Measurements from ENCODE around the gene MATR3. TPM values are rescaled to one million over a fixed set of nuclear protein-coding genes. Genes with fewer than 3 reads are reported as not detected.

MATR3 gene
- total RNA-seq, 1 experiment from 2014 or later, result 267 TPM

DNA sequence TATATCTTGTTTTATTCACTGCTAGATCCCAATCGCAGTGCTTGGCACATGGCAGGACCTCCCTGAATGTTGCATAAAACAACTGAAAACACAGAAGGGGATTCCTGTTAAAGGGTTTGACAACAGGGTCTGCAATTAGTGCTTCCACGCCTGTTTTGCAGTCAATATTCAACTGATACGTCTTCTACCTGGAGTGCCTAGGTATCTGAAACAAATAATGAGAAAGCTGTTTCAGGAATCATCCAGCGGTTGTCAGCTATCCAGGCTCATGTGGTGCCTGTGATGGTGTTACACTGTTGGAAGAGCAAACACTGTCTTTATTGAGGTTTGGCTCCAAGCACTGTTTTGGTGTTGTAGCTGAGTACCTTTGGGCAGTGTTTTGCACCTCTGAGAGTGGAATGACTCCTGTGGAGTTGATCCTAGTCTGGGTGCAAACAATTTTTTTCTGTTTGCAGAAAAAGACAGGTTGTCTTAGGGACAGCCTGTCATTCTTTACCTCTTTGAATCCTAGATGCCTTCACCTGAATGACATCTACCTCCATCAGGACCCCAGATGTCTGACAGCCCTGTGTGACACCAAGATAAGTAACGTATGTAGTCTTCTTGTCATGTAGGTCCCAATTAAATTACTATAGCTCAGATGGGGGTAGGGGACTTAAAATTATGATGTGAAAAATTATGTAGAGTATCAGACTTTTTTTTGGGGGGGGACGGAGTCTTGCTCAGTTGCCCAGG is 14.8 kb upstream of the MATR3 start:
- Histone ChIP-seq H3K27ac (ENCODE audit: insufficient read length, low read depth, low read length) (peak overlapping the region; percentile 56), H2BK120ac (ENCODE audit: low read depth, low read length, poor library complexity, severe bottlenecking) (no peak overlapping the region), H3K23ac (ENCODE audit: insufficient read length, low read depth, low read length) (no peak overlapping the region), H2BK15ac (ENCODE audit: low read depth, low read length) (no peak overlapping the region), H3K9ac (ENCODE audit: extremely low read depth, insufficient read length, low read length) (no peak overlapping the region), H3K79me1 (ENCODE audit: insufficient read depth, low read depth, low read length, poor library complexity, severe bottlenecking) (no peaks in the 10 kb centered on the region), H3K4ac (ENCODE audit: low read depth, low read length) (no peak overlapping the region), H3K4me2 (ENCODE audit: insufficient read depth, insufficient read length, low read length) (no peak overlapping the region), H2BK12ac (ENCODE audit: insufficient read length, low read depth, low read length) (no peak overlapping the region), H4K91ac (ENCODE audit: insufficient read length, low read depth, low read length) (no peak overlapping the region), H3K79me2 (ENCODE audit: insufficient read depth, low read length) (peaks cover 14% of the 10 kb centered on the region; the same call in 1 of the 2 replicates), H3T11ph (ENCODE audit: low read length) (no peak overlapping the region), H3K14ac (ENCODE audit: insufficient read depth, low read length) (no peak overlapping the region), H3K27me3 (ENCODE audit: insufficient read depth, low read length) (no peaks in the 10 kb centered on the region), H3K4me1 (ENCODE audit: insufficient read depth, low read length) (no peaks in the 10 kb centered on the region), H4K5ac (ENCODE audit: insufficient read length, low read depth, low read length) (no peak overlapping the region), H3K18ac (ENCODE audit: insufficient read length, low read depth, low read length) (no peak overlapping the region), H3K23me2 (ENCODE audit: insufficient read length, low read depth, low read length, poor library complexity, severe bottlenecking) (peaks cover 7% of the 10 kb centered on the region), H2AK5ac (ENCODE audit: insufficient read length, low read length) (no peak overlapping the region), H3K9me3 (ENCODE audit: control insufficient read depth, low read depth, low read length) (no peaks in the 10 kb centered on the region), H2BK20ac (ENCODE audit: low read depth, low read length, poor library complexity, severe bottlenecking) (no peak overlapping the region), H3K56ac (ENCODE audit: insufficient read length, low read depth, low read length) (no peak overlapping the region), H2AFZ (ENCODE audit: low read length) (no peak overlapping the region), H2BK5ac (ENCODE audit: insufficient read length, low read length) (no peak overlapping the region), H4K20me1 (ENCODE audit: control insufficient read depth, insufficient read depth, insufficient read length) (no peaks in the 10 kb centered on the region), H4K8ac (replicated peaks; ENCODE audit: insufficient read length, low read depth, low read length) (no peak overlapping the region)
- Mint-ChIP-seq H3K36me3 (ENCODE audit: insufficient read depth in 1 of 3, low read depth in 3 of 3) (peaks cover 71 to 90% (median 82%) of the 10 kb centered on the region in 3 experiments), H3K27me3 (ENCODE audit: low read depth) (no peaks in the 10 kb centered on the region), H3K4me1 (peaks cover 32 to 40% of the 10 kb centered on the region in 2 experiments), H3K4me3 (peak overlapping the region in 1 of 2 experiments; percentile 28; a peak in 2 of 5 replicates), H3K9me3 (peaks cover 3% of the 10 kb centered on the region in 2 experiments; a peak in 2 of 5 replicates), H3K27ac (peak overlapping the region in 2 of 3 experiments; percentile 25 to 90; a peak in 3 of 7 replicates)
- no peak for DNase-seq
- no peak for TF ChIP-seq CTCF (conservative IDR thresholded peaks at IDR 0.05)
- no CpG with 5 or more reads among the region's 6 CpGs for WGBS (ENCODE audit: extremely low coverage, insufficient read length, low lambda C conversion rate)

Data from H9 (cell line).